Left lung (tissue), 10 donors: ENCODE data around the gene ATP8A2. TPM values are rescaled to one million over a fixed set of nuclear protein-coding genes. Genes with fewer than 3 reads are reported as not detected.

Experiments
- ATAC-seq: fragments of 200-7000 bp; cut with Tn5 transposase; one replicate; pipeline ENCODE4 v1.9.1; 2020; ENCODE audit warnings: moderate library complexity
- DNase-seq, 4 donors: peaks; one replicate each; pipeline ENCODE4 v3.0.0-alpha.2; 2013 to 2020
- H3K27ac ChIP-seq, 2 donors: fragments of 200-600 bp; sonication (generic) in 1 of 2; one replicate each; pipeline versions ENCODE4 v1.5.0 to v1.8.0; 2020 to 2021
- H3K27me3 ChIP-seq, 2 donors: fragments of 200-600 bp; sonication (generic) in 1 of 2; one replicate each; pipeline versions ENCODE4 v1.5.0 to v1.8.0; 2020 to 2021
- H3K36me3 ChIP-seq, 2 donors: fragments of 200-600 bp; sonication (generic) in 1 of 2; one replicate each; pipeline versions ENCODE4 v1.5.0 to v1.8.0; 2020 to 2021
- H3K4me1 ChIP-seq, 2 donors: fragments of 200-600 bp; one replicate each; pipeline ENCODE4 v1.8.0; 2021
- H3K4me3 ChIP-seq, 2 donors: fragments of 200-600 bp; sonication (generic) in 1 of 2; one replicate each; pipeline versions ENCODE4 v1.5.0 to v1.8.0; 2020 to 2021; ENCODE audit warnings: mild to moderate bottlenecking in 1 of 2
- H3K9me3 ChIP-seq, 2 donors: fragments of 200-600 bp; sonication (generic) in 1 of 2; one replicate each; pipeline versions ENCODE4 v1.5.0 to v1.8.0; 2020 to 2021
- CTCF ChIP-seq, 2 donors: fragments of 200-600 bp; sonication (generic) in 1 of 2; IDR thresholded peaks; one replicate each; pipeline versions ENCODE4 v1.5.0 to v1.8.0; 2021; ENCODE audit warnings: antibody characterized with exemption in 2 of 2
- intact Hi-C, 2 donors: fragments of 100-400 bp; cut with DNase I; formaldehyde crosslinking; loops; one replicate each; pipeline versions ENCODE4 v1.11.2 to v1.14.2; 2022
- polyA plus RNA-seq, 6 donors: library from polyadenylated mRNA; unstranded; fragments of 120-200 nt; gene quantifications; one replicate each; pipeline ENCODE4 v1.2.1, GENCODE V29; 2013; ENCODE audit not compliant: insufficient read length in 6 of 6
- total RNA-seq, 2 donors: library from RNA; stranded (reverse); fragmentation: NEBNext Ultra II Directional; extraction: Animal tissue kit (Norgen Biotek cat#: 25700); gene quantifications; one replicate each; pipeline ENCODE4 v1.2.1, GENCODE V29; 2021
- donor health status: DM: no; HTN: yes; CAD: no.
- donor health status: DM: no; HTN: no; CAD: no.

Gene ATP8A2
- total and polyA plus RNA-seq, 8 donors, result 1.1 to 13.4 (median 9.6) TPM

- Histone ChIP-seq H3K9me3 (no peaks in the 10 kb centered on the region), H3K27ac (no peak overlapping the region), H3K4me1 (no peaks in the 10 kb centered on the region), H3K27me3 (peaks cover 0 to 5% of the 10 kb centered on the region in 2 donors), H3K36me3 (no peaks in the 10 kb centered on the region), H3K4me3 (no peak overlapping the region)
- no peak for TF ChIP-seq CTCF (IDR thresholded peaks at IDR 0.05)
- DNase-seq (no peak), ATAC-seq (no peak)
- intact Hi-C loops, result no loop called here
Measured at GRCh38 chr13:25587326-25587980, 215.7 kb downstream of the ATP8A2 start.

GRCh38 chr13:25588336-25589060 is 216.7 kb downstream of the ATP8A2 start:
- TF ChIP-seq CTCF (IDR thresholded peaks at IDR 0.05), result no peak
- no peaks in the 10 kb centered on the region for H3K4me1 ChIP-seq
- no peaks in the 10 kb centered on the region for H3K36me3 ChIP-seq
- DNase-seq (no peak), ATAC-seq (no peak)
- H3K27me3 ChIP-seq, result peaks cover 0 to 5% of the 10 kb centered on the region in 2 donors
- H3K4me3 ChIP-seq, result no peak overlapping the region
- no peaks in the 10 kb centered on the region for H3K9me3 ChIP-seq
- no peak overlapping the region for H3K27ac ChIP-seq
- intact Hi-C loops, result no loop called here

GRCh38 chr13:25598421-25598820 is 226.6 kb downstream of the ATP8A2 start:
- Histone ChIP-seq H3K36me3 (no peaks in the 10 kb centered on the region), H3K4me3 (no peak overlapping the region), H3K27me3 (no peaks in the 10 kb centered on the region), H3K27ac (no peak overlapping the region), H3K4me1 (no peaks in the 10 kb centered on the region), H3K9me3 (no peaks in the 10 kb centered on the region)
- no peak for ATAC-seq
- DNase-seq, result no peak
- TF ChIP-seq CTCF (IDR thresholded peaks at IDR 0.05), result no peak
- intact Hi-C loops, result no loop called here

- Histone ChIP-seq H3K4me1 (no peaks in the 10 kb centered on the region), H3K27me3 (no peaks in the 10 kb centered on the region), H3K27ac (no peak overlapping the region), H3K36me3 (no peaks in the 10 kb centered on the region), H3K9me3 (no peaks in the 10 kb centered on the region), H3K4me3 (no peak overlapping the region)
- ATAC-seq (no peak), DNase-seq (no peak)
- intact Hi-C loops, result no loop called here
- TF ChIP-seq CTCF (IDR thresholded peaks at IDR 0.05), result no peak
Measured at GRCh38 chr13:25602176-25602575, 230.4 kb downstream of the ATP8A2 start.

- H3K4me1 ChIP-seq, result no peaks in the 10 kb centered on the region
- no peak for TF ChIP-seq CTCF (IDR thresholded peaks at IDR 0.05)
- H3K27ac ChIP-seq, result no peak overlapping the region
- no peaks in the 10 kb centered on the region for H3K27me3 ChIP-seq
- no peaks in the 10 kb centered on the region for H3K9me3 ChIP-seq
- no peaks in the 10 kb centered on the region for H3K36me3 ChIP-seq
- DNase-seq (no peak), ATAC-seq (no peak)
- no peak overlapping the region for H3K4me3 ChIP-seq
- intact Hi-C loops, result no loop called here
Measured at GRCh38 chr13:25604106-25604505, 232.3 kb downstream of the ATP8A2 start.
